HG03095 (cell line): ENCODE measurements around the gene TFDP1.
A peak's percentile ranks its signal among the peaks of the same experiment; 100 is the strongest.
"Not testable (repeated sequence)": the region's sequence is repeated elsewhere in the genome, so short reads cannot be mapped to it uniquely, and the experiment has no call there.

Experiments used
- ATAC-seq: cut with Tn5 transposase; IDR thresholded peaks from one replicate; pipeline ENCODE4 v1.9.1; 2021; ENCODE audit warnings: moderate library complexity; ENCODE audit not compliant: unreplicated experiment

Gene TFDP1

GRCh38 chr13:113566227-113566561, 18.4 kb upstream of the TFDP1 start:
- ATAC-seq = no peak

GRCh38 chr13:113567681-113568080, 16.9 kb upstream of the TFDP1 start:
- ATAC-seq = no peak

GRCh38 chr13:113573065-113573464, 11.5 kb upstream of the TFDP1 start:
- no peak for ATAC-seq

- ATAC-seq = no peak
Measured at GRCh38 chr13:113576597-113576996, 8.0 kb upstream of the TFDP1 start.

GRCh38 chr13:113577881-113578435, 6.6 kb upstream of the TFDP1 start:
- ATAC-seq = no peak

- ATAC-seq = no peak
Measured at GRCh38 chr13:113579686-113580085, 4.9 kb upstream of the TFDP1 start.

- no peak for ATAC-seq
Measured at GRCh38 chr13:113581871-113582270, 2.7 kb upstream of the TFDP1 start.

- no peak for ATAC-seq
Measured at GRCh38 chr13:113582841-113583631, 1.5 kb upstream of the TFDP1 start.

- ATAC-seq = peak; percentile 37
Measured at GRCh38 chr13:113584870-113585671, 518 bp downstream of the TFDP1 start.

GRCh38 chr13:113585896-113586295, 1.3 kb downstream of the TFDP1 start:
- ATAC-seq = no peak

GRCh38 chr13:113586661-113587479, 2.3 kb downstream of the TFDP1 start:
- ATAC-seq = no peak

GRCh38 chr13:113588394-113589111, 4.0 kb downstream of the TFDP1 start:
- no peak for ATAC-seq

GRCh38 chr13:113589251-113589960, 4.9 kb downstream of the TFDP1 start:
- no peak for ATAC-seq

- ATAC-seq = no peak
Measured at GRCh38 chr13:113589961-113590339, 5.4 kb downstream of the TFDP1 start.

- ATAC-seq = no peak
Measured at GRCh38 chr13:113591750-113592149, 7.2 kb downstream of the TFDP1 start.

- no peak for ATAC-seq
Measured at GRCh38 chr13:113592571-113592970, 8.0 kb downstream of the TFDP1 start.

GRCh38 chr13:113594066-113594821, 9.7 kb downstream of the TFDP1 start:
- ATAC-seq = not testable (repeated sequence)

- ATAC-seq = no peak
Measured at GRCh38 chr13:113595131-113595530, 10.6 kb downstream of the TFDP1 start.
